Lower leg skin (tissue), 4 donors: Measurements from ENCODE around the gene AFTPH. TPM values are rescaled to one million over a fixed set of nuclear protein-coding genes. Genes with fewer than 3 reads are reported as not detected.
A peak's percentile ranks its signal among the peaks of the same experiment; 100 is the strongest.

Experiments
- DNase-seq, 2 donors: peaks; one replicate each; pipeline ENCODE4 v3.0.0-alpha.2; 2019; ENCODE audit warnings: low spot score in 2 of 2
- H3K4me3 ChIP-seq: fragments of 200-600 bp; sonication (generic); 2 replicates; pipeline ENCODE4 v1.5.1; 2017; ENCODE audit warnings: mild to moderate bottlenecking, low read depth; ENCODE audit not compliant: poor library complexity, severe bottlenecking
- POLR2A ChIP-seq, 2 donors: fragments of 450-650 bp; IDR thresholded peaks; one replicate each; pipeline ENCODE4 v1.6.1; 2016 to 2017; ENCODE audit warnings: antibody characterized with exemption in 2 of 2, mild to moderate bottlenecking in 1 of 2, moderate library complexity in 1 of 2
- WGBS, 2 donors: methylation state at CpG; one replicate each; pipeline ENCODE4 v1.1.5; 2018; 5-methylcytosine and 5-hydroxymethylcytosine counted together
- intact Hi-C: fragments of 100-400 bp; cut with DNase I; formaldehyde crosslinking; loops from one replicate; pipeline ENCODE4 v1.15.0; 2023; ENCODE audit warnings: low total_unique reads
- microRNA-seq, 2 donors: library from miRNA; unstranded; fragments of <30 nt; microRNA quantifications; one replicate each; pipeline ENCODE4, GENCODE V29; 2016; ENCODE audit warnings: borderline replicate concordance in 2 of 2, borderline number of aligned reads in 1 of 2
- total RNA-seq, 4 donors: library from RNA; depleted of rRNA; stranded (reverse); fragments of >200 nt; gene quantifications; one replicate each; pipeline ENCODE4 v1.1.0, GENCODE V29; 2016
- TF ChIP-seq, protein P1 (sequence below), 3 donors: fragments of 450-650 bp; IDR thresholded peaks; one replicate each; pipeline ENCODE4 v1.5.1; 2016; ENCODE audit warnings: antibody characterized with exemption in 3 of 3, mild to moderate bottlenecking in 3 of 3, moderate library complexity in 2 of 3

Gene AFTPH
- total RNA-seq, 4 donors from 2014 or later = 46.4 to 53.8 (median 49.6) TPM

DNA sequence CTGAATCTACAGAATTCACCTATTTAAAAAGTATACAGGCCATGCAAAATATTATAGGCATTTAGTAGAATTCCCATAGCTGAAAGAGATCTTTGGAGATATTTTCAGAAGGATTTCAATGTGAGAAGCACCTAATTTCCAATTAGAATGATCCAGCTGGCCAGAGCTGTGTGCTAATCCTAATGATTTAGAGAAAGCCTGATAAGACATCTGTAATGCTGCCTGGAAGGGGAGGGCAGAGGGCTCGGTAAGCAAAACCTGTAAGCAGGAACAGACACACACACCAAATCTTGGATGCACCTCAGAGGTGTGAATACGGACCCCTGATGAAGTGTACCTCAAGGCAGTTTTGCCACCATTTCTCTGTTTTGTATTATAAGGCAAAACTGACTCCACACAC is 115.6 kb downstream of the AFTPH start:
- no peak for DNase-seq
- WGBS, 2 donors = 30 to 39% methylated on average over 2 of the region's 2 CpGs
- no peak overlapping the region for H3K4me3 ChIP-seq
- TF ChIP-seq, protein P1, sequence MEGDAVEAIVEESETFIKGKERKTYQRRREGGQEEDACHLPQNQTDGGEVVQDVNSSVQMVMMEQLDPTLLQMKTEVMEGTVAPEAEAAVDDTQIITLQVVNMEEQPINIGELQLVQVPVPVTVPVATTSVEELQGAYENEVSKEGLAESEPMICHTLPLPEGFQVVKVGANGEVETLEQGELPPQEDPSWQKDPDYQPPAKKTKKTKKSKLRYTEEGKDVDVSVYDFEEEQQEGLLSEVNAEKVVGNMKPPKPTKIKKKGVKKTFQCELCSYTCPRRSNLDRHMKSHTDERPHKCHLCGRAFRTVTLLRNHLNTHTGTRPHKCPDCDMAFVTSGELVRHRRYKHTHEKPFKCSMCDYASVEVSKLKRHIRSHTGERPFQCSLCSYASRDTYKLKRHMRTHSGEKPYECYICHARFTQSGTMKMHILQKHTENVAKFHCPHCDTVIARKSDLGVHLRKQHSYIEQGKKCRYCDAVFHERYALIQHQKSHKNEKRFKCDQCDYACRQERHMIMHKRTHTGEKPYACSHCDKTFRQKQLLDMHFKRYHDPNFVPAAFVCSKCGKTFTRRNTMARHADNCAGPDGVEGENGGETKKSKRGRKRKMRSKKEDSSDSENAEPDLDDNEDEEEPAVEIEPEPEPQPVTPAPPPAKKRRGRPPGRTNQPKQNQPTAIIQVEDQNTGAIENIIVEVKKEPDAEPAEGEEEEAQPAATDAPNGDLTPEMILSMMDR (IDR thresholded peaks at IDR 0.05) = no peak
- TF ChIP-seq POLR2A (IDR thresholded peaks at IDR 0.05) = no peak
- intact Hi-C loops = loop anchor here (5.0 kb wide), 1 partner anchor 228 kb away; no protein-coding TSS in a partner anchor

DNA sequence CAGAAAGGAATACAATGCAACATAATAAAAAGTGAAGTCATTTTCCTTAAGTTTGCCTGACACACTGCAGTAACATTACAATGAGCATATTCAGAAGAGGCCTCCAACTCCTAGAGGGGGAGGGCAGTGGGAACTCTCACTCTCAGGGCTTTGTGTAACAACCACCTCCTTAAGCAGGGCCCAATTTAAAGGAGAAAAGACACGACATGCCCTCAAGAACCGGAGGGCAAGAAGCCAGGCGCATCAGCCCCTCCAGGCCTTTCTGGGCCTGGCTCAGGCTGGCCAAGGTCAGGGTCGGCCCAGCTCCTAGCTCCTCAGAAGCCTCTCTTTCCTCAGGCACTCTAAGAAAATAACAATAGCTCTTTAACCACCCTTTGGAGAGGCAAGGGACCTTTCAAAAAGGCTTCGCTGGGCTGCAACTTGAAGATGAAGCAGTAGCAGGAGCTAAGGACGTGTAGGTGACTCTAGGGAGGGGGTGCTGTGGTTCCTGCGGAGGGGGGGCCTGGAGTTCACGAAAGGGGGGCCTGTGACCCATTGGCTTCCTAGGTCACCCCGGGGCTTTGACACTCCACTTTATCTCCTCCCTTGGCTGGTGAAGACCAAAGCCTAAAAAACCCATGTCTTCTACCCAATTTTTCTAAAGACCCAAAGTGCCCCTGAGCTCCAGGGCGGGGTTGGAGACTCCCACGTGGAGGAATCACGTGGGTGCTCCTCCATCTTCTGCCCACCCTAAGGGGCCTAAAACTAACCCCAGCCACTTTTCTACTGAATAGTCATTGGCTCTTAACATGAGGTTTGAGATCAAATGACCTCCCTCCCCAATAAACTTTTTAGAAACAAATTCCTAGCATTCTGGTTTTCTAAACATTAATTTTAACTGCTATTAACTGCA is 116.3 kb downstream of the AFTPH start:
- WGBS, 2 donors = 42 to 47% methylated on average over 12 of the region's 12 CpGs
- TF ChIP-seq, protein P1 (IDR thresholded peaks at IDR 0.05) = no peak
- TF ChIP-seq POLR2A (IDR thresholded peaks at IDR 0.05) = no peak
- DNase-seq = peak in 1 of 2 donors; percentile 70
- intact Hi-C loops = loop anchor here (5.0 kb wide), 1 partner anchor 227 kb away; no protein-coding TSS in a partner anchor
- H3K4me3 ChIP-seq = no peak overlapping the region

DNA sequence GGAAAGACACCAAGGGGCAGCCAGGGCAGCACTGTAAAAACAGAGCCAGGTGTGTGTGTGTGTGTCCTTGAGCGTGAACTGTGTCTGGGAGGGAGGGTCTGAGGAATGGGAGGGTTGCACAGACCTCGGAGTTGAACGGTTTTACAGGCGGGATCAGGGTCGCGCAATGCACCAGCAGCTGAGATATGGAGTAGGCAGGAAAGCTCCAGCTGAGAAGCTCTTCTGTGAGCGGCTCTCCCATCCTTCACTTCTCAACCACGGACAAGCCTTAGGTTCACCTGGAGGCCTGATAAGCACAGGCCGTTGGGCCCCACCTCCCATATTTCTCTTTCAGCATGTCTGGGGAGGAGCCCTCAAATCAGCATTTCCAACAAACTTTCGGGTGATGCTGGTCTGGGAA is 117.5 kb downstream of the AFTPH start:
- TF ChIP-seq, protein P1 (IDR thresholded peaks at IDR 0.05) = no peak
- TF ChIP-seq POLR2A (IDR thresholded peaks at IDR 0.05) = no peak
- intact Hi-C loops = loop anchor here (5.0 kb wide), 1 partner anchor 226 kb away; no protein-coding TSS in a partner anchor
- no peak overlapping the region for H3K4me3 ChIP-seq
- DNase-seq = peak in 1 of 2 donors; percentile 78
- 73 to 76% methylated on average over 10 of the region's 10 CpGs for WGBS, 2 donors

Small RNAs within 50 kb of the gene (microRNA-seq; reads per million reads assigned to microRNA genes)
- 0 reads per million in 2 donors for gene MIR4434

Other genes with a start within 250 kb of the AFTPH start
- 100 to 1,000 TPM in 3 of 4 donors, 10 to 100 TPM in 1; 81.9 to 231 (median 169) TPM for gene LGALSL, start 70.2 kb upstream of the AFTPH start, total RNA-seq
- gene SERTAD2, start 129.6 kb downstream of the AFTPH start, total RNA-seq = 10 to 100 TPM; 27.7 to 31.8 (median 30.7) TPM